Heart right ventricle (tissue), 16 donors: Measurements from ENCODE around the gene HSD17B8. TPM values are rescaled to one million over a fixed set of nuclear protein-coding genes. Genes with fewer than 3 reads are reported as not detected.

ENCODE experiments used
- ATAC-seq, 8 donors: fragments of 200-7000 bp; cut with Tn5 transposase; one replicate each; pipeline ENCODE4 v1.9.1; 2020; ENCODE audit warnings: mild to moderate bottlenecking in 8 of 8, moderate library complexity in 8 of 8, moderate number of reproducible peaks in 1 of 8
- DNase-seq, 2 donors: peaks; one replicate each; pipeline ENCODE4 v3.0.0-alpha.2; 2020
- H3K27ac ChIP-seq, 10 donors: fragments of 200-600 bp; sonication (generic) in 2 of 10; one replicate each; pipeline versions ENCODE4 v1.5.0 to v1.8.0; 2020 to 2022; ENCODE audit warnings: mild to moderate bottlenecking in 3 of 10
- H3K27me3 ChIP-seq, 7 donors: fragments of 200-600 bp; one replicate each; pipeline ENCODE4 v1.8.0; 2021 to 2022; ENCODE audit warnings: mild to moderate bottlenecking in 2 of 7
- H3K36me3 ChIP-seq, 9 donors: fragments of 200-600 bp; sonication (generic) in 1 of 9; one replicate each; pipeline versions ENCODE4 v1.5.0 to v1.8.0; 2020 to 2022; ENCODE audit warnings: mild to moderate bottlenecking in 2 of 9
- H3K4me1 ChIP-seq, 9 donors: fragments of 200-600 bp; sonication (generic) in 1 of 9; one replicate each; pipeline versions ENCODE4 v1.5.0 to v1.8.0; 2020 to 2022; ENCODE audit warnings: mild to moderate bottlenecking in 4 of 9
- H3K4me3 ChIP-seq, 10 donors: fragments of 200-600 bp; sonication (generic) in 2 of 10; one replicate each; pipeline versions ENCODE4 v1.5.0 to v1.8.0; 2020 to 2022; ENCODE audit warnings: mild to moderate bottlenecking in 7 of 10, moderate library complexity in 2 of 10
- H3K9me3 ChIP-seq, 11 donors: fragments of 200-600 bp in 10 of 11; sonication (generic) in 2 of 11; one replicate each; pipeline versions ENCODE4 v1.5.0 to v1.8.0; 2013 to 2022; ENCODE audit warnings: mild to moderate bottlenecking in 2 of 11, control low read depth in 1 of 11, moderate library complexity in 1 of 11
- WGBS, 2 donors: extraction: QIAGEN DNeasy Blood & Tissue Kit; methylation state at CpG; one replicate each; pipeline ENCODE4 v1.1.7; 2013; ENCODE audit warnings: inconsistent platforms in 1 of 2; 5-methylcytosine and 5-hydroxymethylcytosine counted together
- intact Hi-C, 10 donors: fragments of 100-400 bp; cut with DNase I; formaldehyde crosslinking; loops; one replicate each; pipeline versions ENCODE4 v1.11.1 to v1.14.2; 2022
- polyA plus RNA-seq, 2 donors: library from polyadenylated mRNA; stranded (reverse); fragments of 200-250 nt; gene quantifications; one replicate each; pipeline ENCODE4 v1.2.3, GENCODE V29; 2013
- total RNA-seq, 10 donors: library from RNA; stranded (reverse); fragmentation: NEBNext Ultra II Directional in 3 of 10; extraction: Animal tissue kit (Norgen Biotek cat#: 25700) in 3 of 10; gene quantifications; one replicate each; pipeline versions ENCODE4 v1.2.1 to v1.2.4, GENCODE V29; 2021 to 2023
- TF ChIP-seq, protein P1 (sequence below), 9 donors: fragments of 200-600 bp; sonication (generic) in 2 of 9; IDR thresholded peaks; one replicate each; pipeline versions ENCODE4 v1.5.0 to v1.8.0; 2021 to 2022; ENCODE audit warnings: antibody characterized with exemption in 9 of 9, mild to moderate bottlenecking in 5 of 9, moderate library complexity in 1 of 9
- donor health status: Arrhythmogenic right ventricular cardiomyopathy.
- donor health status: ischemic (EF 13 %, LVEDD 7.1; RV severe dilation, severe dysfunction).
- donor health status: healthy with polysubstance abuse.
- donor health status: DM: no; HTN: yes; CAD: no.
- donor health status: DM: no; HTN: no; CAD: no.
- donor health status: ischemic (EF 25% LVEDD 6.9; RV normal size, moderate dysfunction).
- donor health status: ischemic (EF 25% LVEDD 5.7; RV mildly dilated, moderate dysfunction).
- donor health status: healthy.
- donor health status: DM: yes; HTN: yes; CAD: no.
- donor health status: Ischemic cardiomyopathy.
- donor health status: ischemic (EF 35%, LVEDD 5.7; RV mildly dilated, moderate dysfunction).
- donor health status: nonischemic (EF 11% LVEDD 7.7; RV severe dilation, severe dysfunction).
- donor health status: DM: yes; HTN: yes; CAD: no.
- donor health status: PGD.
- donor health status: ischemic (EF 29% LVEDD 5.4; RV normal size, mild dysfunction).
- donor health status: nonischemic (EF 23%, LVEDD 6.1; RV moderate dilation, normal function).

HSD17B8 gene
- total and polyA plus RNA-seq, 12 donors, result 7.4 to 25.5 (median 21.4) TPM

DNA sequence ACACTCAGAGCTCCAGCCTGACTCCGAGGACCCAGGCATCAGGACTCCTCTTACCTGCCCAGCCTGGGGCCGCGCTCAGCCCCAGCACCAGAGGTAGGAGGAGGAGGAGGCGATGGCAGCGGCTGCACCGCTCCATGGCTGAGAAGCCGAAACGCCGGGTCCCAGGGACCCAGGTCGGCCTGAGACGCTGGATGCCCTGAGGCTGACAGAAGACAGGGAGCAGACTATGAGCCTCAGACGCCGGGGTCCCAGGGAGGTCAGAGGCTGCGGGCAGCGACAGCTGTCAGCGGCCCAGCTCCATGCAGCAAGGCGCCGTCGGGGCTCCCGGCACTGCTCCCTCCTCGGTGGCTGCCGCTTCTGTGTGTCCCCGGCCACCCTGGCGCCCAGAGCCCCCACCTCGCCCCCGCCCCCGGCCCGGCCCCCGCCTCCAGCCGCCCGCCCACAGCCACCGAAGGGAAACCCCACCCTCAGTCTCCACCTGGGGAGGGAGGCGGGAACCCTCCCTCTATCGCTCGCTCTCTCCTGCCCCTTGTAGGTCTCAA lies 12.3 kb upstream of the HSD17B8 start, which contains the start of gene COL11A2:
TSS of gene COL11A2 (minus strand) at position 363 of the 542 bp plus-strand sequence. CDS start at position 136, 227 bp downstream.
- intact Hi-C loops, result no loop called here
- peaks cover 0 to 35% (median 0%) of the 10 kb centered on the region in 7 donors for H3K27me3 ChIP-seq
- H3K27ac ChIP-seq, result peak within 1 kb of the TSS in 8 of 10 donors; percentile 23 to 80 (median 68)
- 16 to 19% methylated on average over 24 to 35 of the region's 35 CpGs for WGBS, 2 donors
- H3K4me3 ChIP-seq, result peak within 1 kb of the TSS; percentile 15 to 56 (median 48)
- DNase-seq, result no peak
- peak in 4 of 8 donors; percentile 2 to 26 (median 4) for ATAC-seq
- TF ChIP-seq, protein P1, sequence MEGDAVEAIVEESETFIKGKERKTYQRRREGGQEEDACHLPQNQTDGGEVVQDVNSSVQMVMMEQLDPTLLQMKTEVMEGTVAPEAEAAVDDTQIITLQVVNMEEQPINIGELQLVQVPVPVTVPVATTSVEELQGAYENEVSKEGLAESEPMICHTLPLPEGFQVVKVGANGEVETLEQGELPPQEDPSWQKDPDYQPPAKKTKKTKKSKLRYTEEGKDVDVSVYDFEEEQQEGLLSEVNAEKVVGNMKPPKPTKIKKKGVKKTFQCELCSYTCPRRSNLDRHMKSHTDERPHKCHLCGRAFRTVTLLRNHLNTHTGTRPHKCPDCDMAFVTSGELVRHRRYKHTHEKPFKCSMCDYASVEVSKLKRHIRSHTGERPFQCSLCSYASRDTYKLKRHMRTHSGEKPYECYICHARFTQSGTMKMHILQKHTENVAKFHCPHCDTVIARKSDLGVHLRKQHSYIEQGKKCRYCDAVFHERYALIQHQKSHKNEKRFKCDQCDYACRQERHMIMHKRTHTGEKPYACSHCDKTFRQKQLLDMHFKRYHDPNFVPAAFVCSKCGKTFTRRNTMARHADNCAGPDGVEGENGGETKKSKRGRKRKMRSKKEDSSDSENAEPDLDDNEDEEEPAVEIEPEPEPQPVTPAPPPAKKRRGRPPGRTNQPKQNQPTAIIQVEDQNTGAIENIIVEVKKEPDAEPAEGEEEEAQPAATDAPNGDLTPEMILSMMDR (IDR thresholded peaks at IDR 0.05), result no peak
- H3K4me1 ChIP-seq, result peaks cover 0 to 39% (median 21%) of the 10 kb centered on the region in 9 donors
- peaks cover 0 to 33% (median 21%) of the 10 kb centered on the region in 9 donors for H3K36me3 ChIP-seq
- H3K9me3 ChIP-seq, result no peaks in the 10 kb centered on the region

DNA sequence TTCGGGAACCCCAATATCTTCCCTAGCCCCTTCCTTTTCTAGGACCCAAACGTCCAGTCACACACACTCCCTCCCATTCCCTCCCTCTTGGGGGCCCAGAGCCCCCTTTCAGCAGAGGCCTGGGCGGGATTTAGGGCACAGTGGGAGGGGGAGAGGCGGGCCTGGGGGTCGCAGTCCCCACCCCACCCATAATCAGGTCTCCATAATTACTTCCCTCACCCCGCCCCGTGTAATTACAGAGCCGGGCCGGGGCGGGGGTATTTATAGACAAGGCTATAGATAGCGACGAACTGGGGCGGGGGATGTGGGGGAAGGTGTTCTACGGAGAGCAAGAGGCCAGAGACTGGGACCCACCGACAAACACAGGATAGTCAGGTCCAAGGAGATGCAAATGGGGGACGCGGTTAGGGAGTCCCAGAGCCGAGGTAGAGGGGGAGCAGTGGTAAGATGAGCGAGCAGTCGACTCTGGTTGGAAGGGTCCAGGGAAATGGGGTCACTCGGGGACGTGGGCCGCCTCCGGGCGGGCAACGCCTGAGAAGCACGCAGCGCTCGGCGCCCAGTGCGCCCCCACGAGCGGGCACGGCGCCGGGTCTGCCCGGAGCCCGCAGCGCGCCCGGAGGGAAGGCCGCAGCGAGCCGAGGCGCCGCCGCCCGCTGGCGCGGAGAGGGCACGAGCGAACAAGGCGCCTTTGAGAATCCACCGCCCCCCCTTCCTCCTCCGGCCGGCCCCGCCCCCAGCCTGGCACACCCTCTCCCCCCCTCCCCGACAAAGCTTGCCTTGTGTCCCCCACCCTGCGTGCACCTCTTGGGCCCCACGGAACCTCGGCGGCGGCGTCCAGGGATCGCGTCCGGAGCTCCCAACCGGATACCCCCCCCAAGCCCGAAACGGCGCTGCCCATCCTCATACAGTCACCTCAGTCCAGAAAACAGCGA lies 11.5 kb upstream of the HSD17B8 start:
- ATAC-seq (peak; percentile 15 to 35 (median 28)), DNase-seq (peak; percentile 40 to 53)
- H3K27me3 ChIP-seq, result peaks cover 0 to 35% (median 0%) of the 10 kb centered on the region in 7 donors
- H3K36me3 ChIP-seq, result peaks cover 0 to 41% (median 24%) of the 10 kb centered on the region in 9 donors
- H3K27ac ChIP-seq, result peak overlapping the region in 8 of 10 donors; percentile 23 to 80 (median 68)
- TF ChIP-seq, protein P1 (IDR thresholded peaks at IDR 0.05), result no peak
- peak overlapping the region; percentile 15 to 56 (median 48) for H3K4me3 ChIP-seq
- intact Hi-C loops, result no loop called here
- H3K9me3 ChIP-seq, result no peaks in the 10 kb centered on the region
- peaks cover 5 to 47% (median 26%) of the 10 kb centered on the region in 9 donors for H3K4me1 ChIP-seq
- 2% methylated on average over 66 to 71 of the region's 72 CpGs for WGBS, 2 donors

DNA sequence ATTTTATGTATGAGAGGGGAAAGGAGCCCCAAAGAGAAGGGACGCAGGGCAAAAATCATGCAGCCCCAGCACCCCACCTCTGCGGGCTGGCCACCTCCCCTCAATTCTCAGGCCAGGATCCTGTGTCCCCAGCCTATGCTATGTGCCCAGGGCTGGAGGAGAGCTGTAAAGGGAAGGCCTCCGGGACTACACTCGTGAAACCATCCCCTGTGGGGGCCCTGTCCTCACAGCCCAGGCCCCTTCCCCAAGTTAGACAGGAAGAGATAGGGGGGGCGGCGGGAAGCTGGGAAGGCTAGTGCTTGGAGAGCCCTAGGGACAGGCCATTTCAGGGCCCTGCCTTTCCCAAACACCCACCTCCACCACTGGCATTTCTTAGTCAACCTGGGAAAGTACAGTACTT lies 10.8 kb upstream of the HSD17B8 start:
- peaks cover 5 to 54% (median 33%) of the 10 kb centered on the region in 9 donors for H3K4me1 ChIP-seq
- ATAC-seq, result peak in 3 of 8 donors; percentile 2 to 6 (median 4)

More for the DNA sequence above, 10.8 kb upstream of the HSD17B8 start:
- no peak for DNase-seq
- intact Hi-C loops, result loop anchor here in 1 of 10 donors (1.0 kb wide), 1 partner anchor 17 kb away; no protein-coding TSS in a partner anchor
- H3K36me3 ChIP-seq, result peaks cover 0 to 44% (median 24%) of the 10 kb centered on the region in 9 donors
- WGBS, 2 donors, result 47 to 56% methylated on average over 6 of the region's 6 CpGs
- peaks cover 0 to 35% (median 0%) of the 10 kb centered on the region in 7 donors for H3K27me3 ChIP-seq
- no peaks in the 10 kb centered on the region for H3K9me3 ChIP-seq
- peak overlapping the region in 8 of 10 donors; percentile 23 to 80 (median 68) for H3K27ac ChIP-seq
- TF ChIP-seq, protein P1 (IDR thresholded peaks at IDR 0.05), result no peak
- H3K4me3 ChIP-seq, result peak overlapping the region in 7 of 10 donors; percentile 33 to 56 (median 49)
